ENCODE measurements around the gene GPR18. TPM values are rescaled to one million over a fixed set of nuclear protein-coding genes. Genes with fewer than 3 reads are reported as not detected.

Gene GPR18
- total RNA-seq, 1 experiment from 2014 or later, result not detected

- no peak for DNase-seq (ENCODE audit: low read depth, low spot score)
- RAD21 ChIA-PET (ENCODE audit: low non-redundant PET in 1 of 2, low total read pairs in 2 of 2, uncharacterized antibody in 2 of 2, unreplicated experiment in 2 of 2), result no interaction called here
- CTCF ChIA-PET, result no interaction called here
- no TSS peak for BruUV-seq (replicated peaks)
- TF ChIP-seq CBX3 (IDR thresholded peaks at IDR 0.05; ENCODE audit: low read depth) (no peak), TCF7L2 (IDR thresholded peaks at IDR 0.05; ENCODE audit: borderline replicate concordance, extremely low read depth, insufficient read depth, insufficient read length) (no peak), POLR2AphosphoS5 (IDR thresholded peaks at IDR 0.05; ENCODE audit: low read depth, low read length) (no peak), EZH2phosphoT487 (IDR thresholded peaks at IDR 0.05; ENCODE audit: borderline replicate concordance) (no peak), MAX (IDR thresholded peaks at IDR 0.05) (no peak), ATF3 (IDR thresholded peaks at IDR 0.05) (no peak), CTCF (IDR thresholded peaks at IDR 0.05 in 2 of 3, conservative IDR thresholded peaks at IDR 0.05 in 1 of 3; ENCODE audit: borderline replicate concordance in 1 of 3, insufficient read depth in 1 of 3, low read depth in 2 of 3, low read length in 2 of 3) (no peak), EZH2 (IDR thresholded peaks at IDR 0.05) (no peak), REST (IDR thresholded peaks at IDR 0.05; ENCODE audit: low read depth) (no peak), FOSL1 (IDR thresholded peaks at IDR 0.05; ENCODE audit: low read depth) (no peak), EGR1 (IDR thresholded peaks at IDR 0.05; ENCODE audit: low read depth) (no peak)
- H3K9me2 ChIP-seq (ENCODE audit: insufficient read depth), result no peaks in the 10 kb centered on the region
- H3K9ac ChIP-seq (ENCODE audit: low read length), result no peak overlapping the region
- H3K27me3 ChIP-seq (ENCODE audit: insufficient read depth, low read length), result no peaks in the 10 kb centered on the region
- no peak overlapping the region for H3K4me3 ChIP-seq (replicated peaks in 1 of 2; ENCODE audit: low read depth in 1 of 2, low read length in 2 of 2)
- H4K20me1 ChIP-seq (ENCODE audit: insufficient read depth), result no peaks in the 10 kb centered on the region
- POLR2A ChIA-PET, result no interaction called here
- H3K79me2 ChIP-seq (ENCODE audit: insufficient read depth, low read length), result peaks cover 97% of the 10 kb centered on the region
- H2AFZ ChIP-seq (ENCODE audit: low read depth, low read length, poor library complexity, severe bottlenecking), result no peak overlapping the region
- no peaks in the 10 kb centered on the region for H3K9me3 ChIP-seq (ENCODE audit: control insufficient read depth in 1 of 2, insufficient read depth in 1 of 2, low read depth in 1 of 2, low read length in 2 of 2)
- H3K4me1 ChIP-seq (ENCODE audit: control insufficient read depth in 1 of 2, insufficient read depth in 2 of 2, low read length in 2 of 2), result peaks cover 5 to 8% of the 10 kb centered on the region in 2 experiments; a peak in 3 of 4 replicates
- peaks cover 0 to 3% of the 10 kb centered on the region in 2 experiments; a peak in 1 of 4 replicates for H3K36me3 ChIP-seq (ENCODE audit: control insufficient read depth in 1 of 2, insufficient read depth in 2 of 2, low read length in 2 of 2)
- intact Hi-C loops (cut with micrococcal nuclease), result no loop called here
- H3K4me2 ChIP-seq (ENCODE audit: low read length), result no peak overlapping the region
- no peak for ATAC-seq
- no peak overlapping the region for H3K27ac ChIP-seq (ENCODE audit: low read depth, low read length)
Observed at GRCh38 chr13:99205621-99206220, 52.5 kb downstream of the GPR18 start.

Other genes with a start within 250 kb of the GPR18 start
- 67.4 TPM for gene UBAC2, start 57.5 kb downstream of the GPR18 start, total RNA-seq (2021; ENCODE audit: unreplicated experiment)
- 0.30 TPM for gene GPR183, start 49.0 kb upstream of the GPR18 start, total RNA-seq (2021; ENCODE audit: unreplicated experiment)
- gene TM9SF2, start 243.1 kb upstream of the GPR18 start, total RNA-seq (2021; ENCODE audit: unreplicated experiment), result 77.8 TPM